ENCODE data around the gene AFM.
"Not testable (repeated sequence)": the region's sequence is repeated elsewhere in the genome, so short reads cannot be mapped to it uniquely, and the experiment has no call there.

Gene AFM

DNA sequence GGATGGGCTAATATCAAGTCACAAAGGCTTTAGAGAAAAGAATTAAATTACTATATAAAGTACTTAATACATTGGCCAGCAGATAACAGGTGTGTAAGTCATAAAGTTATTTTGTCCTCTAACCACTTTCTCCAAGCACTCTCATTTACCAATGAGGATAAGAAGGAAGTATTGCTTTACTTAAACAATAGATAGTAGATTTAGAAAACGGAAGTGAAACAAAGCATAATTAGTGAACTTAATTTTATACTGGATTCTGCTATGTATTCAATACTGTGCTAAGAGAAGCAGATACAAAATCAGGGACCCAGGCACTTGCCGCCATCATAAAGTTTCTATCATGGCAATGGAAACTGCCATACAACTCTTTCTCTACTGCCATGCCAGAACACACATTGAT, 24.0 kb downstream of the AFM start:
- no peak for DNase-seq (ENCODE audit: low read depth)

DNA sequence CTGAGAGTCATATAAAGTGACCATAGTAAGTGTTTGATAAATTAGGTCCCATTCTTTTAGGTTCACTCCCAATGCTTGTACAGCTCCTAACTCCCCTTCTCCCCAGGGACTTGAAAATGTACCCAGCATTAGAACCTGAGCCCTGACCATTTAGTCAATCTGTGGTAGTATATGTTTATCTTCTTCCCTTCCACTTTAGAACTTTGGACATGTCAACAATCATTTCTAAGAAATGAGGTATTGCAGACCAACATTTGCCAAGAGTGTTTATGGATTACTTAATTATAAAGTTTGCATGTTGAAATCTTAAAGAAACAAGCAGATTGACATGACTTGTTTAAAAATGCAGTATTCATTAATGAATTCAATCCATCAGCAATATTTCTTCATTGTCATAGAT, 26.0 kb downstream of the AFM start:
- no peak for DNase-seq (ENCODE audit: low read depth)

DNA sequence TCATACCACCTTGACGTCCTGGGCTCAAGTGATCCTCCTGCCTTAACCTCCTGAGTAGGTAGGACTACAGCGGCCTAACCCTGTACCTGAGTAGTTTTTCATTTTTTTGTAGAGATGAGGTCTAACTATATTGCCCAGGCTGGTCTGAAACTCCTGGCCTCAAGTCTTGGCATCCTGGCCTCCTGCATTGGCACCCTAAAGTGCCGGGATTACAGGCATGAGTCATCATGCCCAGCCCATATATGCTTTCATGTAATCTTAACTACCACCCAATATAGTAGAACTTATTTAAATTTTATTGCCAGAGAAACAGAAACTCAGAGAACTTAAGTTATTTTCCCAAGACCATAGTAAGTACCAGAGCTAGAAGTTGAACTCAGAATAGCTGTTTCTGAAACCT, 27.1 kb downstream of the AFM start:
- no peak for DNase-seq (ENCODE audit: low read depth)

DNA sequence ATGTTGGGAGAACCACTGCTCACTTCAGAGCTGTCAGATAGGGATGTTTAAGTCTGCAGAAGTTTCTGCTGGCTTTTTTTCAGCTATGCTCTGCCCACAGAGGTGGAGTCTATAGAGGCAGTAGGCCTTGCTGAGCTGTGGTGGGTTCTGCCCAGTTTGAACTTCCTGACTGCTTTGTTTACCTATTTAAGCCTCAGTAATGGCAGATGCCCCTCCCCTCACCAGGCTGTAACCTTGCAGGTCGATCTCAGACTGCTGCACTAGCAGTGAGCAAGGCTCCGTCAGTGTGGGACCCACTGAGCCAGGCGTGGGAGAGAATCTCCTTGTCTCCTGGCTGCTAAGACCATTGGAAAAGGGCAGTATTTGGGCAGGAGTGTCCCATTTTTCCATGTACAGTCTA, 36.8 kb downstream of the AFM start:
- DNase-seq (ENCODE audit: low read depth), result no peak

DNA sequence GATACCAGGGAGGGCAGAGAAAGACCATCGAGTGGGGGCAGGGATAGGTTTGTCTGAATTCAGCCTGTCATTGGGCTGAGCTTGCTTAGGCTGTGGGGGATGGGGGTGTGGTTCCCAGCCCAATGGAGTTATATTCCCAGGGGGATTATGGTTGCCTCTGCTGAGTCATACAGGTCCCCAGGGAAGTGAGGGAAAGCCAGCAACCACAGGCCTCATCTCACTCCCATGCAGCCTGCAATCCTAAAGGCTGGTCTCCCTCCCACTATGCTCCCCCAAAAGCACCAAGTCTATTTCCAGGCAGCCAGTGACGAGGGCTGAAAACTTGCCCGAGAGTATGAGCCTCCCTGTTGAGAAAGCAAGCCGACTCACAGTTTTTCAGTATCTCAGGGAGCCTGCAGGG, 39.3 kb downstream of the AFM start:
- DNase-seq (ENCODE audit: low read depth), result no peak

DNA sequence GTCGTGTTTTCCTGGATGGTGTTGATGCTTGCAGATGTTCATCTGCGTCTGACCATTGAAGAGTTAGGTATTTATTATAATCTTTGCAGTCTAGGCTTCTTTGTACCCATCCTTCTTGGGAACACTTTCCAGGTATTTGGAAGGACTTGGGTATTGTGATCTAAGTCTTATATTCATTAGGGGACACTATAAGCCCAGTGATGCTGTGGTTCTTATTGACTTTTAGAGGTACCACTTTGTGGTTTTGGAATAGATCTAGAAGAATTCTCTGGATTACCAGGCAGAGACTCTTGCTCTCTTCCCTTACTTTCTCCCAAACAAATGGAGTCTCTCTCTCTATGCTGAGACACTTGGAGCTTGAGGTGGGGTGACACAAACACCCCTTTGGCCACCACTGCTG, 41.6 kb downstream of the AFM start:
- DNase-seq (ENCODE audit: low read depth), result no peak

DNA sequence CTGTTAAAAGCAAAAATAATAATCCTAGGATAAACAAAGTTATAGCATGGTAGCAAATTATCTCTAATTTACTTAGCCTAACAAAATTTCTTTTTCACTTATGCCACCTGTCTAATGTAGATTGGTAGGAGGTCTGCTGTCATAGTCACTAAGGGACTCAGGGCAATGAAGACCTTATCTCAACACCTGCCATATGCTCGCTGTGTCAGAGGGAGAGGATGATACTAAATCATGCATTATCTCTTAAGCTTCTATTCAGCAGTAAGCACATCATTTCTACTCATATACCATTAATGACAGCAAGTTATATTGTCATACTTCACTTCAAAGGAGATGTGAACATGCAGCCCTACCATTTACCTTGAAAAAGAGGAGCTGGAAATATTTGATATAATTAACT, 44.1 kb downstream of the AFM start:
- no peak for DNase-seq (ENCODE audit: low read depth)

DNA sequence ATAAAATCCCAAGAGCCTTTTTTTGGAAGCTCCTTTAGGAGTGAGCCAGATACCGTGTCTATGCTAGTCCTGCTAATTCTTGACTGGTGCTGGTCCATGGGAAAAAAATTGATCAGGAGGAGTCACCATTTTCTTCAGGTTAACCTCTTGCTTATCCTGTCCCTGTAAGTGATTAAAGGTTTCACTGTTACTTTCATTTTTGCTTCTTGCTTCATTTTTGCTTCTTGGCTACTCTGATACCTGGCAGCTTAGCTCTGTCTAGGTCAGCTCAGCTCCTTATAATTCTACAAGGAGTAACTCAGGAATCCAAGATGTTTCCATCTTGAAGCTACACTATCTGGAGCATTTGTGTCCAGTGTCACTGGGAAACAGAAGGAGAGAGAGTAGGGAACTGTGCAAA, 45.7 kb downstream of the AFM start:
- DNase-seq (ENCODE audit: low read depth), result no peak

DNA sequence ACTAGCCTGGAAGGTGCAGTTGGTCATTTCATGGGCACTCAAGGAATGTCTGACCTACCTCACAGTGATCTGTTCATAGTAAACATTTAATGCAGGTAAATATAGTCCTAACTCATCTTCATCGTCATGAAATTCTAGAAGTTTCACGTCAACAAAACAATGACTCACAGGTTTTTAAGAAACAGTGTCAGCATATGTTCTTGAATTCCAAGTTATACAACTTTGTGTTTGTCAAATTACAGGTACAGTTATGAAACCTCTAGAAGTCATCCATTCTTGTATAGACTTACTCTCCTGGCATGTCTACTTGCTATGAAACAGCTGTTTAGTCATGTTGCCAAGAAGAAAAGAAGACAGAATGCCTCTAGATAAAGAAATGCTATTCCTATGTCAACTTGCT, 46.6 kb downstream of the AFM start:
- DNase-seq (ENCODE audit: low read depth), result no peak

DNA sequence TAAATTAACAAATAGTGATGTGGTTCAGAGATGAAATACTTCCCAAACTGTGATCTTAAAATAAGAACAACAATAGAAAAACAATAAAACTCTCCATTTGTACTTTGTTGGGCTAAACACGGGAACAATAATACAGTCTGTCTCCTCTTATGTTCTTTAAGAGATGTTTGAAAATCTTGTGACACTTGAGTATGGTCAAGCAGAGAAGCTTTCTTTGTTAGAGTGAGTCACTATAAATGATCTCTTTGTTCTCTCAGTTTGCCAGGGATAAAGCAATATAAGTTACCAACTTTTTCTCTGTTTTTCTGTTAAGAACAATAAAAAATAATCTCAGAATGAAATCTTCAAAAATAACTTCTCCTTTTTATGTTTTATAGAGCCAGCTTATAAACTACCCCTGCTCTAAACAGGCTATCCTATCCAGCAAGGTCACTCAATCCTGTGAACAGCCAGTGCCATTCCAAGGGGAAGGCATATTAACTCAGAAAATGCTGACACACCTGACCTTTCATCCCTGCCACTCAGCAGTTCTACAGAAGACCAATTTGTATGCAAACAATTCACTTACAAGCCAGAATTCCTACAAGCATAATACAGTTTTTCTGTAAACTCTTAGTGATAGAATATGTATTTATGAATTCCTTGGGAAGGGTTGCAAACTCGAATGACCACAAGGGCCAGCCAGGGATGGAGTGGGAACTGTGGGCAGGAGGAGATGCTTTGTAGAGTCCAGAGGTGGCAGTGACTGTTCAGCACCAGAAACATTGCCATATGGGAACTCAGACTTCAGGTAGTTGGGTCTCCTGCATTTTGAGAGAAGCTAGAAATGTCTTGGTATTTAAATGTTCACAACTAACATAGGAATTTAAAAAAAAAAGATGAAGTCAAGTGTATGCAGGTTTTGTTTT, 52.2 kb downstream of the AFM start:
- no peak for DNase-seq (ENCODE audit: low read depth)

DNA sequence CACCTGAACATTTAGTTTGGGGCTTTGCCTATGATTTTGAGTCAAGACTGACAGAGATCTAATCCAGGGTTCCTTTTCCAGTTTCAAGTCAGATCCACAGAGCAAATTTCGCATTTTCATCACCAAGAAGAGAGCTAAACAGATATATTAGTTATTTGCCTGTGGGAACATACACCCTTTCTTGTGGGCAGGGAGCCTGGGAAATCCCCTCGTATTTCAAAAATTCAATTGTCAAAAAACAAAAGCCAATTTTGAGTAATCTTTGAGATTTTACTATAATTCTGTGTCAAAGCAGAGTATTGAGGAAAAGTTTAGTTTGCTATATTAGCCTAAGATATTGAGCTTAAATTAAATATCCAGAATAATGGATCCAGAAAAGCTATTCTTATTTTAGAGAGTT, 56.6 kb downstream of the AFM start:
- no peak for DNase-seq (ENCODE audit: low read depth)

DNA sequence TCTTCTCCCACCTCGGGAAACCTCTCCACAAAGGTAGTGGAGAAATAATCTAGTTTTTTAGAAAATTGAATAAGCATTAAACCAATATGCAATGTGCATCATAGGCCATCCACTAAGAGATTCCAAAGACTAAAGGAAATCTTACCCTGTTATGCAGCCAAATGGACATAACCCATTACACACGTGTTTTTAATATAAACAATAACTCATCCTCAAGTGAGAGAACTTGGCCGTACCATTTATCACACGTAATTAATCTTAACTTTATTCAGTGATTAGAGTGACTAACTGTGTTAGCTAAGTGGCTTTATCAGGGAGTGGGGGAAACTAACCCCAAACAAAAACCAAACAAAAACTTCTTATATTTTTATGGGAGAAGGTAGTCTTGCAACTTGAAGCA, 57.8 kb downstream of the AFM start:
- DNase-seq (ENCODE audit: low read depth), result no peak

DNA sequence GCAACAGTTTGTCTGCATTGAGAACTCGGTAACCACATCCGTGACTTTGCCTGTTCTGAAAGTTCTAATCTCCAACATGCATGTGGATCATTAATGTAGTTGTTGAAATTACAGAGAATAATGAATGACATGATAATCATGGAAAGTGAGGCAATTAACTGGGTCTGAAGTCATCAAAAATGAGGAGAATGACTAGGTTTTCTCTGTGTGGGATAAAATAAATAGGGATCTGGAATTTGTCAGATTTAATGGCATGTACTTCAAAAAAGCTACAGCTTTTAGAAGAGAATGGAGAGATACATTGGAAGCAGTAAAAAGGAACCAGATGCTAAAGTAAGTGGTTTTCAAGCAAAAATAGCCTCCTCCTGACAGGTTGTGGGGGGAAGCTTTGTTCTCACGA, 59.3 kb downstream of the AFM start:
- DNase-seq (ENCODE audit: low read depth), result no peak

DNA sequence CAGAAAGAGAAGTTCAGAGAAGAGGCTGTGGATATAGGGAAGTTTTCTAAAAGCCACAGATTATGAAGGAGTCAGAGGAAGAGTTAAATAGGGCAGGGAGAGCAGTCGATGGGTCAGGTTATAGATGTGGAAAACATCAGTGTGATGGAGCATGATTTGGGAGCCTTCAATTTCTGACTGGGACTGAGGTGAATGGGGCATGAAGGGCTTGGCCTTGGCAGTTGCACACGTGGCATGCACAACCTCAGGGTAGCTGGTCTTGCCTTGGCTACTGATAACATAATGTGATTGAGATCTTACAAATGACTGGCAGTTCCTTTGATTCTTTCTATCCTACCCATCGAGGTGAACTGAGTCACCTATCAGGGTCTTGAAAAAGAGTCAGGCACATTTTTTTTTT, 59.7 kb downstream of the AFM start:
- no peak for DNase-seq (ENCODE audit: low read depth)

DNA sequence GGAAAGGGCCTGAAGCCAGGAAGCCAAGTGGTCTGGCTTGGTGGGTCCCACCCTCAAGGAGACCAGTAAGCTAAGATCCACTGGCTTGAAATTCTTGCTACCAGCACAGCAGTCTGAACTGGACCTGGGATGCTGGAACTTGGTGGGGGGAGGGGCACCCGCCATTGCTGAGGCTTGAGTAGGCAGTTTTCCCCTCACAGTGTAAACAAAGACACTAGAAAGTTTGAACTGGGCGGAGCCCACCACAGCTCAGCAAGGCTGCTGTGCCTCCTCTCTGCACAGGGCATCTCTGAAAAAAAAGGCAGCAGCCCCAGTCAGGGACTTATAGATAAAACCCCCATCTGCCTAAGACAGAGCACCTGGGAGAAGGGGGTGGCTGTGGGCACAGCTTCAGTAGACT, 63.1 kb downstream of the AFM start:
- no peak for DNase-seq (ENCODE audit: low read depth)

DNA sequence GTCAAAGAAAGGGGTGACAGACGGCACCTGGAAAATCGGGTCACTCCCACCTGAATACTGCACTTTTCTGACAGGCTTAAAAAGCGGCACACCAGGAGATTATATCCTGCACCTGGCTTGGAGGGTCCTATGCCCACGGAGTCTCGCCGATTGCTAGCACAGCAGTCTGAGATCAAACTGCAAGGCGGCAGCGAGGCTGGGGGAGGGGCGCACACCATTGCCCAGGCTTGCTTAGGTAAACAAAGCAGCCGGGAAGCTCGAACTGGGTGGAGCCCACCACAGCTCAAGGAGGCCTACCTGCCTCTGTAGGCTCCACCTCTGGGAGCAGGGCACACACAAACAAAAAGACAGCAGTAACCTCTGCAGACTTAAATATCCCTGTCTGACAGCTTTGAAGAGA, 69.3 kb downstream of the AFM start:
- DNase-seq (ENCODE audit: low read depth), result not testable (repeated sequence)

Data from stimulated activated CD8-positive, alpha-beta memory T cell treated with anti-CD3 and anti-CD28 coated beads, Interleukin-15, amount 100 ng/mL, for 24 hours (primary cell).